Progenitor cell of endocrine pancreas (in vitro differentiated cells): Measurements from ENCODE around the gene NAV3. TPM values are rescaled to one million over a fixed set of nuclear protein-coding genes. Genes with fewer than 3 reads are reported as not detected.

ENCODE experiments used
- DNase-seq: peaks from one replicate; pipeline ENCODE4 v3.0.0; 2021; ENCODE audit warnings: low spot score; ENCODE audit not compliant: unreplicated experiment
- H3K27ac Mint-ChIP-seq: 2 replicates; pipeline ENCODE4 v1.8.0; 2021; ENCODE audit warnings: mild to moderate bottlenecking, moderate library complexity, mixed read lengths
- H3K27me3 Mint-ChIP-seq: 2 replicates; pipeline ENCODE4 v1.8.0; 2021; ENCODE audit warnings: mixed read lengths
- H3K36me3 Mint-ChIP-seq: 2 replicates; pipeline ENCODE4 v1.8.0; 2022; ENCODE audit warnings: mixed read lengths; ENCODE audit not compliant: insufficient read depth
- H3K4me1 Mint-ChIP-seq: 2 replicates; pipeline ENCODE4 v1.8.0; 2021; ENCODE audit warnings: low read depth, mixed read lengths
- H3K4me3 Mint-ChIP-seq: 2 replicates; pipeline ENCODE4 v1.8.0; 2021; ENCODE audit warnings: low read depth, mild to moderate bottlenecking, moderate library complexity, mixed read lengths
- H3K9me3 Mint-ChIP-seq: 2 replicates; pipeline ENCODE4 v1.8.0; 2021; ENCODE audit warnings: low read depth, mixed read lengths
- CTCF ChIP-seq: fragments of 200-600 bp; sonication (generic); IDR thresholded peaks from one replicate; pipeline ENCODE4 v1.5.0; 2021; ENCODE audit warnings: antibody characterized with exemption, mild to moderate bottlenecking; ENCODE audit not compliant: unreplicated experiment
- total RNA-seq: library from RNA; stranded (reverse); gene quantifications from 2 replicates; pipeline ENCODE4 v1.2.1, GENCODE V29; 2021

The NAV3 gene
- total RNA-seq, 1 donor from 2014 or later = 11.5 TPM

DNA sequence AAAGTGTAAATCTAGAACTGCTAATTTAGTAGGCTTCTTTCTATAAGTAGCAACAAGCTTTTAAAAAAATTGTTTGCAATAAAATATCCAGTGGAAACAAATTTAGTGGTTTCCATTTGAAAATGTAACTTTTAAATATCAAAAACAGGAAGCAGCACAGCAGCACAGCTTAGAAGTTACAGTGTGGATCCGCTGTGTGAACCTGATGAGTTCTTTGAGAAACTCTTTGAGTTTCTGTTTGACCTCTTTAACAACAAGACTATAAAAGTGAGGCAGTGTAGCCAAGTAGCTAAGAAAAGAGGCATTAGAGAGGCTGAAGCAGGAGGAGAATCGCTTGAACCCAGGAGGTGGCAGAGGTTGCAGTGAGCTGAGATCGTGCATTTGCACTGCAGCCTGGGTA is 178.3 kb downstream of the NAV3 start:
- Mint-ChIP-seq H3K9me3 (no peaks in the 10 kb centered on the region), H3K4me1 (no peaks in the 10 kb centered on the region), H3K36me3 (no peaks in the 10 kb centered on the region), H3K27me3 (no peaks in the 10 kb centered on the region), H3K4me3 (no peak overlapping the region), H3K27ac (no peak overlapping the region)
- no peak for TF ChIP-seq CTCF
- no peak for DNase-seq

DNA sequence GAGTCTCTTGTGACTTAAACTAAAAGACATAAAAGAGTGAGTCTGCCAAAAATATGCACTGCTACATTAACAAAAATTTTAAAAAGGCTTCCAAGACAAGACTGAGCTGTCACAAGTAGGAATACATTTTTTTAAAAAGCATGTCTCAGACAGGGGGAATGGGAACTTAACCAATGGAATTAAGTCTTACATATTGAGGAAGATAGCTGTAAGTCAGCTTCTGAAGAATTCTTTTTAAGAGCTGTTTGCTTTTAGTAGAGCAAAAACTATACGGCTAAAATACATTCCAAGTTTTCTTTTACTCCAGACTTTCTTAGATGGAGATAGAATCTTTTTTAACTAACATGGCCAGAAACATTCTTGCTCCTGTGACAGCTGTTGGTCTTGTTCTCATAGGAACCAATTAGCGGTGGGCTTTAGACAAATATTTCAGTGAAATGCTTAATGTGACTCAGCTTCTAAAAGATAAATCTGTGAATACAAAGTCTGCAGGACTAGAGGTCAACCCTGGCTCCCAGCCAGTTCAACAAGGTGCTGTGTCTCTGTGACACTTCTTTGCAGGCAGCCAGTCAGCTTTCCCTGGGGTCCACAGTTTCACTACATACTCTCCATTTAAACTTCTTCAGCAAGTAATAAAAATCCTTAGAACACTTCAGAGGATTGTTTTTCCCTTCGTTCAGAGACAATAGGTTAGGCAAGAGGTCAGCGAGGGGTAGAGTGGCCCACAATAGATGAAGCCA is 187.6 kb downstream of the NAV3 start:
- no peak for DNase-seq
- Mint-ChIP-seq H3K4me1 (peaks cover 9% of the 10 kb centered on the region), H3K36me3 (no peaks in the 10 kb centered on the region), H3K4me3 (no peak overlapping the region), H3K27ac (peak overlapping the region; percentile 5), H3K9me3 (no peaks in the 10 kb centered on the region), H3K27me3 (no peaks in the 10 kb centered on the region)
- TF ChIP-seq CTCF = no peak

DNA sequence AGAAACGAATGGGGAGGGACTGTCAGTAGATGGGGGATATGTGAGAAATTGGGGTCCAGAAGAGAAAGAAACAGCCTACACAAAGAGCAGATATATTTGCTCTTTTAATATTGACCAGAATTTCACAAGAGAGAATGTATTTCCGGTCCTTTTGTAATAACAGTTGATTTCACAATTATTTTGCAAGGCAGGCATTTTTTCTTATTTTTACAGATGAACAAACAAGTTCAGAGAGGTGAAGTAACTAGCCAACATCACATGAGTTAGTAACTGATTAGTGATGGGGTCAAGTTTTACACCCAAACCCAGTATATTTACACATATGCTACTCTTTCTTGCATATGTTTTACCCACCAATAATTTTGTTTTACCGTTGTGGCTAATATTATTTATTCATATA is 188.2 kb downstream of the NAV3 start:
- H3K27ac Mint-ChIP-seq = peak overlapping the region; percentile 5
- no peak for TF ChIP-seq CTCF
- H3K4me3 Mint-ChIP-seq = no peak overlapping the region

GRCh38 chr12:78028426-78028825 is 197.7 kb downstream of the NAV3 start:
- no peak for TF ChIP-seq CTCF
- no peak overlapping the region for H3K27ac Mint-ChIP-seq
- DNase-seq = no peak
- H3K27me3 Mint-ChIP-seq = no peaks in the 10 kb centered on the region
- H3K36me3 Mint-ChIP-seq = no peaks in the 10 kb centered on the region
- H3K9me3 Mint-ChIP-seq = no peaks in the 10 kb centered on the region
- H3K4me1 Mint-ChIP-seq = no peaks in the 10 kb centered on the region
- no peak overlapping the region for H3K4me3 Mint-ChIP-seq

More for the DNA sequence above, 188.2 kb downstream of the NAV3 start:
- Mint-ChIP-seq H3K36me3 (no peaks in the 10 kb centered on the region), H3K9me3 (no peaks in the 10 kb centered on the region), H3K4me1 (peaks cover 9% of the 10 kb centered on the region), H3K27me3 (no peaks in the 10 kb centered on the region)
- no peak for DNase-seq

- H3K9me3 Mint-ChIP-seq = no peaks in the 10 kb centered on the region
- TF ChIP-seq CTCF = no peak
- H3K36me3 Mint-ChIP-seq = no peaks in the 10 kb centered on the region
- DNase-seq = no peak
- H3K27me3 Mint-ChIP-seq = no peaks in the 10 kb centered on the region
- no peak overlapping the region for H3K4me3 Mint-ChIP-seq
- no peak overlapping the region for H3K27ac Mint-ChIP-seq
- peaks cover 12% of the 10 kb centered on the region for H3K4me1 Mint-ChIP-seq
Observed at GRCh38 chr12:78034025-78034424, 203.3 kb downstream of the NAV3 start.
